ENCODE measurements around the gene AGBL5.
A peak's percentile ranks its signal among the peaks of the same experiment; 100 is the strongest.
"Not testable (repeated sequence)": the region's sequence is repeated elsewhere in the genome, so short reads cannot be mapped to it uniquely, and the experiment has no call there.

Gene AGBL5

DNA sequence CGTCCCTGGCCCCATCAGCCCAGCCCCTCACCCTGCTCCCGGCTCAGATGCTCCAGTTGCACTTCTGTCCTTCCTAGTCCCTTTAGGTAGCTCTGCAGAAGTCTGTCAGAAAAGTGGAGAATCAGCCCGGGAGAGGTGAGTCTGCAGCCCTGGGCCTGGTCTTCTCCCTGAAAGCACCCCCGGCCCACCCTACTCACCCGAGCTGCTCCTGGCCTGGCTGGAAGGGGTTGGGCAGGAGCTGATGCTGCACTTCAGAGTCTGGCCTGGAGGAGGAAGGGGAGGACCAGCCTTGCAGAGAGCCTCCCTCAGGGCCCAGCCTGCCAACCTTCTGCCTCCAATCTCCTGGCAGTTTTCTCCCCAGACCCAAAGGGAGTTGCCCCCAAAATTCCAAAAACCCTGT, 50.9 kb downstream of the AGBL5 start:
- Histone ChIP-seq H3K27ac (no peak overlapping the region), H3K4me3 (no peak overlapping the region)

DNA sequence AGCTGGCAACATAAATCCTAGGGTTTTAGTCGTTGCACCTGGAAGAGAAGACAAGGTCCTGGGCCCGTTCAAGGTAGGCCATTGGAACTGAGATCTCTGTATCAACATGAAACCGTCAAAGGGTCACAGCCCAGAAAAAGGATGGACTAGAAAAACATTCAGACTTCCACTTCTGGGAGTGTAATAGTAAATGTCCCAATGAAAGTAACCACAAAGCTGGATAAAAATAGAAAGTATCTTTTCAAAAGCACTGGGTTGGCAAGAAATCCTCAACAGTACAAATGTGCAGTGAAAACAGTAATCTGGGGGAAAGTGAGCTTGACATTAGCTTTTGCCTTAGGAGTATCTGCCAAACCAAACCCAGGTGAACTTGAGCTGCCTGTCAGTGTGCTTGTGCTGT, 54.5 kb downstream of the AGBL5 start:
- no peak overlapping the region for H3K27ac ChIP-seq

DNA sequence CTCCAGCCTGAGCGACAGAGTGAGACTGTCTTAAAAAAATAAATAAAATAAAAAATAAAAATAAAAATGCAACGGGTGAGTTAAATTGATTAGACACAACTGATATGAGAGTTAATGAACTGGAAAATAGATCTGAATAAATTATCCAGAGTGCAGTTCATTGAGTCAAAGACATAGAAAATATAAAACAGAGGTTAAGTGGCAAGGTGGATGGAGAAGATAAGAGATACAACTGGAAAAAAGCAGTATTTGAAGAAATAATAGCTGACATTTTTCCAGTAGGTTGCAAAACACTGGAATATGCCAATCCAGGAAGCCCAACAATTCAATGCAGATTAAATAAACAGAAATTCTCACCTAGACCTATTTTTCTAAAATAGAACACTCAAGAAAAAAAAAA, 56.8 kb downstream of the AGBL5 start:
- no peak overlapping the region for H3K27ac ChIP-seq
- H3K4me3 ChIP-seq, result no peak overlapping the region

More for the DNA sequence above, 54.5 kb downstream of the AGBL5 start:
- H3K4me3 ChIP-seq, result no peak overlapping the region

DNA sequence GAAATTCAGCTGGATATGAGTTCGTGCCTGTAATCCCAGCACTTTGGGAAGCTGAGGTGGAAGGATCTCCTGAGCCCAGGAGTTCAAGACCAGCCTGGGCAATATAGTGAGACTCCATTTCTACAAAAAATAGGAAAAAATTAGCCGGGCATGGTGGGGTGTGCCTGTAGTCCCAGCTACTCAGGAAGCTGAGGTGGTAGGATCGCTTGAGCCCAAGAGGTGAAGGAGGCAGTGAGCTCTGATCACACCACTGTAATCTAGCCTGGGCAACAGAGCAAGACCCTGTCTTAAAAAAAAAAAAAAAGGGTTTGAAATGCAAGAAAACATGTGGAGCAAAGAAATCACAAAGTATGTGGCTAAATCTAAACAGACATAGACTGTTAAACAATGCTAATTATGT, 57.6 kb downstream of the AGBL5 start:
- no peak overlapping the region for H3K27ac ChIP-seq
- H3K4me3 ChIP-seq, result no peak overlapping the region

DNA sequence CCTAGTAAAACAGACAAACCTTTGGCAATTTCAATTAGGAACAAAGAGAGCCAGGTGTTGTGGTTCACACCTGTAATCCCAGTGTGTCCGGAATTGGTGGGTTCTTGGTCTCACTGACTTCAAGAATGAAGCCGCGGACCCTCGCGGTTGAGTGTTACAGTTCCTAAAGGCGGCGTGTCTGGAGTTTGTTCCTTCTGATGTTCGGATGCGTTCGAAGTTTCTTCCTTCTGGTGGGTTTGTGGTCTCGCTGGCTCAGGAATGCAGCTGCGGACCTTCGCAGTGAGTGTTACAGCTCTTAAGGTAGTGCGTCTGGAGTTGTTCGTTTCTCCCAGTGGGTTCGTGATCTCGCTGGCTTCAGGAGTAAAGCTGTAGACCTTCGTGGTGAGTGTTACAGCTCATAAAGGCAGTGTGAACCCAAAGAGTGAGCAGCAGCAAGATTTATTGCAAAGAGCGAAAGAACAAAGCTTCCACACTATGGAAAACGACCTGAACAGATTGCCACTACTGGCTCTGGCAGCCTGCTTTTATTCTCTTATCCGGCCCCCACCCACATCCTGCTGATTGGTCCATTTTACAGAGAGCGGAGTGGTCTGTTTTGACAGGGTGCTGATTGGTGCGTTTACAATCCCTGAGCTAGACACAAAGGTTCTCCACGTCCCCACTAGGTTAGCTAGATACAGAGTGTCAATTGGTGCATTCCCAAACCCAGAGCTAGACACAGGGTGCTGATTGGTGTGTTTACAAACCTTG, 59.3 kb downstream of the AGBL5 start:
- H3K4me3 ChIP-seq, H3K27ac ChIP-seq: not testable (repeated sequence)

DNA sequence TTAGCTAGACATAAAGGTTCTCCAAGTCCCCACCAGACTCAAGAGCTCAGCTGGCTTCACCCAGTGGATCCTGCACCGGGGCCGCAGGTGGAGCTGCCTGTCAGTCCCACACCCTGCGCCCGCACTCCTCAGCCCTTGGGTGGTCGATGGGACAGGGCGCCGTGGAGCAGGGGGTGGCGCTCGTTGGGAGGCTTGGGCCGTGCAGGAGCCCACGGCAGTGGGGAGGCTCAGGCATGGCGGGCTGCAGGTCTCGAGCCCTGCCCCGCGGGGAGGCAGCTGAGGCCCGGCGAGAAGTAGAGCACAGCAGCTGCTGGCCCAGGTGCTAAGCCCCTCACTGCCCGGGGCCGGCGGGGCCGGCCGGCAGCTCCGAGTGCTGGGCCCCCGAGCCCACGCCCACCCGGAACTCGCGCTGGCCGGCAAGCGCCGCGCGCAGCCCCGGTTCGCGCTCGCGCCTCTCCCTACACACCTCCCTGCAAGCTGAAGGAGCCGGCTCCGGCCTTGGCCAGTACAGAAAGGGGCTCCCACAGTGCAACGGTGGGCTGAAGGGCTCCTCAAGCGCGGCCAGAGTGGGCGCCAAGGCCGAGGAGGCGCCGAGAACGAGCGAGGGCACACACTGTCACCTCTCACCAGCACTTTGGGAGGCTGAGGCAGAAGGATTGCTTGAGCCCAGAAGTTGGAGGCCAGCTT, 60.1 kb downstream of the AGBL5 start:
- not testable (repeated sequence) for H3K4me3 ChIP-seq, H3K27ac ChIP-seq

DNA sequence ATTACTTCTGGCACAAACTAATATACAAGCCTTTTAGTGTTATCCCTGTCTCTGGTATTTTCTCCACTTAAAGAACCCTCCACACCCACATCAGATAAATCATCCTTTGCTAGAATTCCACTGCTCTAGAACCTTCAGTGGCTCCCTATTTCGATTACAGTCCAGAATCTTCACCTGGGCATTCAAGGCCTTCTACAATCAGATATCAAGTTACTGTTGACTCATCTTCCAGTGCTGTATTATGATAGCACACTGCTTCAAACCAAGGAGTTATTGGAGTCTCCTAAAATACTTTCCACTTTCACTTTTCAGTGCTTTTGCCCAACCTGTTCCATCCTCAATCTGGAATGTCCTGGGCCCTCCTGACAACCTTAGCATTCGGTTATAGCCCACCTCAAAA, 64.1 kb downstream of the AGBL5 start:
- Histone ChIP-seq H3K4me3 (no peak overlapping the region), H3K27ac (no peak overlapping the region)

DNA sequence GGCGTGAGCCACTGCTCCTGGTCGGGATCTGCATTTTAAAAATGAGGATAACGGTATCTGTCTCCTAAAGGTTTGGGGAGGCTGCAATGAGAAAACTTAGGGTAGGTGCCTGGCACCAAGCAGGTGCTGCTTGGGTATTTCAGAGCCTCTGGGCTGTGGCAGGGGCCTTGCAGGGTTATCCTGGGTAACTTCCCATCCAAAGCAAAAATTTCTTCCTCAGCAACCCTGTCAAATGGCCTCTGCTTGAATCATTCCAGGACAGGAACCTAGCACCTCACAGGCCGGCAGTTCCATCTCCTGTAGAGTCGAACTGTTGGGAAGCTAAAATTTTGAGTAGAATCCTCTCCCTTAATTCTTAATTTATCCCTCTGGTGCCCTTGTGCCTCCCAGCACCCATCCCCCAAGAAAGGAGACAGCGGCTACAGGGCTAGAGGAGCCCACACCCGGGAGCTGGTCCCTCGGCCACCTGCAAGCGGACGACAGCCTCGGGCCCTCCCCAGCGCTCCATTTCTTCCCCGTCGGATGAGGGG, 66.6 kb downstream of the AGBL5 start:
- Histone ChIP-seq H3K4me3 (peak overlapping the region in 6 of 7 experiments; percentile 24 to 53 (median 34)), H3K27ac (no peak overlapping the region)

DNA sequence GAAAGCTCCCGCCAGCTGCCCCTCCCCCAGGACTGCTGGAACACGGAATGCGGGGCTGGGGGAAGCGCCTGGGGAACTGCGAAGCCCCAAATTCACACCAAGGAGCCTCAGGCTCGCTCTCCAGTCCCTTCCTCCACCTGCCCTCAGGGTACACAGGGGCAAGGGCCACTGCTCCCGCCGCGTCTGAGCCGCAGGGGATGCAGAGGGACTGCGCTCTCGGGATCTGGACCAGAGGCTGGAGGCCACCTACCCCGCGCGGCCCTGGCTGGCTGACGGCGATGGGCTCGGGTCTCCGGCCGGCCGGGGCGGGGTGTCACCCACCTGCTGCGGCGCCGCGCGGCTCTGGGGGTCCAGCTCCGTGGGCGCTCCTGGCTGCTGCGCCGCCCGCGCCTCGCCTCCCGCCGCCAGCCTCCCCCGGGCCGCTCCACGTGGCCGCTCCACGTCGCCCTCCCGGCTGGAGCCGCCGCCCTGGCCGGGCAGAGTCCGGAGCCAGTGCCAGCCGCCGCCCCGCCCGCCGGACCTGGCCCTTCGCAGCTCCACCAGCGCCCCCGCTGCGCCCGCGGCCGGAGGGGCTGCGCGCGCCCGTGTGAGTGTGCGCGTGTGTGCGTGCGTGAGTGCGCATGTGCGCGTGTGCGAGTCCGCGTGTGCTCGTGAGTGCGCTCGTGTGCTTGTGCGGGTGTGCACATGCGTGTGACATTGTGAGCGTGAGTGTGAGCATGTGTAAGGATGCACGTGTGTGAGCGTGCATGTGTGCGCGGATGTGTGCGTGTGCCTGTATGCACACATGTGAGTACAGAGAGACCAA, 67.3 kb downstream of the AGBL5 start, which contains the start of gene CGREF1:
Gene CGREF1 (minus strand): TSS at position 604 of the 805 bp plus-strand sequence. CDS start 14,762 bp downstream, outside the sequence.
- H3K27ac ChIP-seq, result no peak within 1 kb of the TSS
- H3K4me3 ChIP-seq, result peak within 1 kb of the TSS; percentile 24 to 53 (median 35)

DNA sequence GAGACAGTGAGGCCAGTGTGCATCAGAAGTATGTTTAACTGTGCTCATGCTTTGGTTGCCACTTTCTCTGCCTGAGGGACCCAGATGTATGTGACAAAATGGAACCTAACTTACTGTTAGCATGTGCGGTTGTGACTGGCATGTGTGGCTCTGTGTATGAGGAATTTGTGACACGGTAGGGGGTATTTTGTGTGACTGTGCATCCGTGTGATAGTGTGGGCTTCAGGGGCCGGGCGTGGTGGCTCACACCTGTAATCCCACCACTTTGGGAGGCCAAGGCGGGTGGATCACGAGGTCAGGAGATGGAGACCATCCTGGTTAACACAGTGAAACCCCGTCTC, 67.8 kb downstream of the AGBL5 start:
- H3K27ac ChIP-seq, result not testable (repeated sequence)
- H3K4me3 ChIP-seq, result peak overlapping the region in 4 of 7 experiments; percentile 30 to 53 (median 42)

Data from skin epidermis (tissue), 12 donors.